RWPE2 (cell line): ENCODE results near the gene GAN.

Source experiments
- ATAC-seq: fragments of 200-7000 bp; cut with Tn5 transposase; 3 replicates; pipeline ENCODE4 v1.9.1; 2021; ENCODE audit warnings: low read depth
- DNase-seq: peaks from one replicate; pipeline ENCODE4 v3.0.0-alpha.2; 2020; ENCODE audit warnings: low spot score
- H3K27ac ChIP-seq: fragments of 450-650 bp; 2 replicates; pipeline ENCODE4 v1.5.1; 2017; ENCODE audit warnings: mild to moderate bottlenecking; ENCODE audit not compliant: poor library complexity, severe bottlenecking
- H3K27me3 ChIP-seq: fragments of 250-450 bp; sonication (Bioruptor Pico); 2 replicates; pipeline ENCODE4 v1.5.1; 2021; ENCODE audit warnings: mild to moderate bottlenecking, moderate library complexity; ENCODE audit not compliant: insufficient read depth, poor library complexity, severe bottlenecking
- H3K36me3 ChIP-seq: fragments of 250-450 bp; sonication (Bioruptor Pico); 2 replicates; pipeline ENCODE4 v1.5.1; 2020; ENCODE audit warnings: low read depth, mild to moderate bottlenecking, moderate library complexity
- H3K4me1 ChIP-seq: fragments of 250-450 bp; sonication (Bioruptor Pico); 2 replicates; pipeline ENCODE4 v1.5.1; 2021; ENCODE audit warnings: mild to moderate bottlenecking, moderate library complexity; ENCODE audit not compliant: insufficient read depth, poor library complexity, severe bottlenecking
- H3K4me3 ChIP-seq: fragments of 250-450 bp; sonication (Bioruptor Pico); 2 replicates; pipeline ENCODE4 v1.5.1; 2021; ENCODE audit warnings: mild to moderate bottlenecking, moderate library complexity; ENCODE audit not compliant: severe bottlenecking
- H3K9me3 ChIP-seq: fragments of 250-450 bp; sonication (Bioruptor Pico); 2 replicates; pipeline ENCODE4 v1.5.1; 2021; ENCODE audit warnings: mild to moderate bottlenecking, moderate library complexity; ENCODE audit not compliant: severe bottlenecking
- CTCF ChIP-seq: fragments of 450-650 bp; IDR thresholded peaks from one replicate; pipeline ENCODE4 v1.5.1; 2017; ENCODE audit warnings: mild to moderate bottlenecking, moderate library complexity; ENCODE audit not compliant: poor library complexity, severe bottlenecking

GAN gene

GRCh38 chr16:81296631-81297030 lies 18.1 kb upstream of the GAN start:
- no peaks in the 10 kb centered on the region for H3K4me1 ChIP-seq
- H3K36me3 ChIP-seq, result no peaks in the 10 kb centered on the region
- no peak overlapping the region for H3K4me3 ChIP-seq
- no peaks in the 10 kb centered on the region for H3K9me3 ChIP-seq
- H3K27me3 ChIP-seq, result no peaks in the 10 kb centered on the region
- ATAC-seq (no peak), DNase-seq (no peak)
- TF ChIP-seq CTCF, result no peak
- no peak overlapping the region for H3K27ac ChIP-seq

- Histone ChIP-seq H3K4me1 (no peaks in the 10 kb centered on the region), H3K36me3 (no peaks in the 10 kb centered on the region), H3K9me3 (no peaks in the 10 kb centered on the region), H3K27me3 (no peaks in the 10 kb centered on the region), H3K4me3 (no peak overlapping the region), H3K27ac (no peak overlapping the region)
- TF ChIP-seq CTCF, result no peak
- ATAC-seq (no peak), DNase-seq (no peak)
These were observed 7.0 kb upstream of the GAN start for GRCh38 chr16:81307770-81308169.

GRCh38 chr16:81310045-81310644 lies 4.6 kb upstream of the GAN start:
- ATAC-seq (no peak), DNase-seq (no peak)
- Histone ChIP-seq H3K9me3 (no peaks in the 10 kb centered on the region), H3K4me3 (no peak overlapping the region), H3K4me1 (no peaks in the 10 kb centered on the region), H3K27ac (no peak overlapping the region), H3K36me3 (no peaks in the 10 kb centered on the region), H3K27me3 (no peaks in the 10 kb centered on the region)
- TF ChIP-seq CTCF, result no peak

GRCh38 chr16:81311762-81312161 lies 3.0 kb upstream of the GAN start:
- DNase-seq, result no peak
- H3K27ac ChIP-seq, result no peak overlapping the region
- no peaks in the 10 kb centered on the region for H3K36me3 ChIP-seq
- no peak for TF ChIP-seq CTCF
- H3K4me1 ChIP-seq, result no peaks in the 10 kb centered on the region
- no peak for ATAC-seq
- H3K27me3 ChIP-seq, result no peaks in the 10 kb centered on the region
- no peaks in the 10 kb centered on the region for H3K9me3 ChIP-seq
- no peak overlapping the region for H3K4me3 ChIP-seq

- Histone ChIP-seq H3K27ac (peak overlapping the region; percentile 45), H3K36me3 (no peaks in the 10 kb centered on the region), H3K4me1 (peaks cover 4% of the 10 kb centered on the region), H3K4me3 (peak overlapping the region; percentile 62), H3K9me3 (no peaks in the 10 kb centered on the region), H3K27me3 (no peaks in the 10 kb centered on the region)
- TF ChIP-seq CTCF, result no peak
- DNase-seq (no peak), ATAC-seq (no peak)
These were observed 810 bp upstream of the GAN start for GRCh38 chr16:81313701-81314602.
